ENCODE data around the gene LAMTOR2. TPM values are rescaled to one million over a fixed set of nuclear protein-coding genes. Genes with fewer than 3 reads are reported as not detected.

LAMTOR2 gene
- total and polyA plus RNA-seq, 2 experiments from 2014 or later, result 67.3 to 108 TPM

GRCh38 chr1:156102633-156103511, 48.3 kb downstream of the LAMTOR2 start:
- DNase-seq (ENCODE audit: low spot score) (no peak), ATAC-seq (no peak)
- H3K36me3 ChIP-seq (ENCODE audit: insufficient read depth), result no peaks in the 10 kb centered on the region
- no peak overlapping the region for H3K4me2 ChIP-seq
- TF ChIP-seq STAT1 (IDR thresholded peaks at IDR 0.05; ENCODE audit: unreplicated experiment) (no peak), EZH2 (IDR thresholded peaks at IDR 0.05; ENCODE audit: low read depth, unreplicated experiment) (no peak), JUNB (IDR thresholded peaks at IDR 0.05; ENCODE audit: unreplicated experiment) (no peak), CREB1 (CRISPR knock-in tag; IDR thresholded peaks at IDR 0.05; ENCODE audit: low read depth) (no peak), EZH2phosphoT487 (IDR thresholded peaks at IDR 0.05; ENCODE audit: unreplicated experiment) (no peak), ZNF462 (CRISPR knock-in tag; IDR thresholded peaks at IDR 0.05) (no peak), ZNF331 (CRISPR knock-in tag; IDR thresholded peaks at IDR 0.05; ENCODE audit: low read depth) (no peak), ETS1 (IDR thresholded peaks at IDR 0.05) (no peak), ZNF114 (CRISPR knock-in tag; IDR thresholded peaks at IDR 0.05) (no peak), NANOG (IDR thresholded peaks at IDR 0.05; ENCODE audit: borderline replicate concordance) (no peak), CTCF (conservative IDR thresholded peaks at IDR 0.05; ENCODE audit: low read depth in 2 of 2) (no peak), POLR2AphosphoS5 (IDR thresholded peaks at IDR 0.05; ENCODE audit: low read depth) (no peak), REST (IDR thresholded peaks at IDR 0.05; ENCODE audit: unreplicated experiment) (no peak)
- Mint-ChIP-seq H3K36me3 (ENCODE audit: low read depth) (no peaks in the 10 kb centered on the region; the same call in 2 of the 3 replicates), H3K9me3 (no peaks in the 10 kb centered on the region; the same call in 2 of the 3 replicates), H3K4me1 (peaks cover 57% of the 10 kb centered on the region), H3K27ac (no peak overlapping the region; the same call in 1 of the 2 replicates), H3K27me3 (ENCODE audit: insufficient read depth, low read depth, poor library complexity) (peaks cover 35% of the 10 kb centered on the region), H3K4me3 (no peak overlapping the region; the same call in 2 of the 3 replicates)
- no peaks in the 10 kb centered on the region for H3K9me2 ChIP-seq (ENCODE audit: insufficient read depth)
- no peaks in the 10 kb centered on the region for H3K79me2 ChIP-seq (replicated peaks; ENCODE audit: insufficient read depth)
- H3K27me3 ChIP-seq (ENCODE audit: insufficient read depth), result no peaks in the 10 kb centered on the region
- no peak overlapping the region for H2AFZ ChIP-seq
- no peak overlapping the region for H3K4me3 ChIP-seq
- peaks cover 5% of the 10 kb centered on the region; the same call in 1 of the 2 replicates for H4K20me1 ChIP-seq (replicated peaks; ENCODE audit: insufficient read depth)
- H3F3A ChIP-seq (replicated peaks; ENCODE audit: low read depth), result peaks cover 26% of the 10 kb centered on the region
- peaks cover 29% of the 10 kb centered on the region for H3K4me1 ChIP-seq (ENCODE audit: insufficient read depth)
- H3K27ac ChIP-seq (ENCODE audit: low read depth), result no peak overlapping the region
